IPS-15b (cell line): ENCODE data around the gene RILPL2.
"Not testable (repeated sequence)": the region's sequence is repeated elsewhere in the genome, so short reads cannot be mapped to it uniquely, and the experiment has no call there.

Experiments
- H3K27me3 ChIP-seq: one replicate; pipeline ENCODE4 v1.6.1; 2013; ENCODE audit warnings: low read length; ENCODE audit not compliant: control insufficient read depth, insufficient read depth
- H3K36me3 ChIP-seq: one replicate; pipeline ENCODE4 v1.6.1; 2013; ENCODE audit warnings: low read length; ENCODE audit not compliant: control insufficient read depth, insufficient read depth
- H3K4me1 ChIP-seq: one replicate; pipeline ENCODE4 v1.6.1; 2013; ENCODE audit warnings: mild to moderate bottlenecking, low read length; ENCODE audit not compliant: control insufficient read depth, insufficient read depth
- H3K4me3 ChIP-seq: one replicate; pipeline ENCODE4 v1.5.1; 2013; ENCODE audit warnings: low read depth, low read length
- H3K9ac ChIP-seq: one replicate; pipeline ENCODE4 v1.6.1; 2013; ENCODE audit warnings: low read depth, mild to moderate bottlenecking, low read length
- H3K9me3 ChIP-seq: one replicate; pipeline ENCODE4 v1.6.1; 2013; ENCODE audit warnings: mild to moderate bottlenecking, low read length; ENCODE audit not compliant: control insufficient read depth, insufficient read depth

The RILPL2 gene

DNA sequence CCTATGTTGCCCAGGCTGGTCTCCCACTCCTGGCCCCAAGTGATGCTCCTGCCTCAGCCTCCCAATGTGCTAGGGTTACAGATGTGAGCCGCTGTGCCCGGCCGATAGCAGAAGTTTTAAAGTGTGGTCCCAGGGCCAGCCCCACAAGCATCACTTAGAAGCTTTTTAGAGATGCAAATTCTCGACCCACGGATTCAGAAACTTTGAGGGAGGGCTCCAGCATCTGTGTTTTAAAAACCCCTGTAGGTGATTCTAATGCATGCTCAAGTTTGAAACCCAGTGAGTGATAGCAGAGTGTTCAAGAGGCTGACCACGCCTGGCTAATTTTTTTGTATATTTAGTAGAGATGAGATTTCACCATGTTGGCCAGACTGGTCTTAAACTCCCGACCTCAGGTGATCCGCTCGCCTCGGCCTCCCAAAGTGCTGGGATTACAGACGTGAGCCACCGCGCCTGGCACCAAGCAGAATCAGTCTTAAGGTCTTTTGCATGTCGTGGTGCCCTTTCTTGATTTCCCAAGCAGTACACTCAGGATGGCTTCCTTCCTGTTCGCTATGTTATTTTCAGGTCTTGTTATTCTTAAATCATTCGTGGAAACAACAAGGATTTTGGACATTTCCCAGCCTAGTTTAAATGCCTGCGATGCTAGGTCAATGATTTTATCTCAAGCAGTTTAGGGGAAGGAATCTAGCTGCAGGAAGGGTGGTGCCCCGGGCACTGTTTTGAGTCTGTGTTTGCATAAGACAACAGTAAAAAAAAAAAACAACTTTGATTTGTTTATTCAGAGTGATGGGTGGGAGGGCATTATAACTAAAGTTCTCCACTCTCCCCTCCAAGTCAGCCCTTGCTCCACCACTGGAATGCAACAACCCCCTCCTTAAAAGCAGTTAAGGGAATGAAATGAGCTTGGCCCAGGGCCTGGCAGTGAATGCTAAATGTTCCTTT lies 9.2 kb upstream of the RILPL2 start:
- Histone ChIP-seq H3K27me3 (no peaks in the 10 kb centered on the region), H3K9me3 (no peaks in the 10 kb centered on the region), H3K4me3 (no peak overlapping the region), H3K4me1 (peaks cover 8% of the 10 kb centered on the region), H3K9ac (no peak overlapping the region), H3K36me3 (no peaks in the 10 kb centered on the region)

DNA sequence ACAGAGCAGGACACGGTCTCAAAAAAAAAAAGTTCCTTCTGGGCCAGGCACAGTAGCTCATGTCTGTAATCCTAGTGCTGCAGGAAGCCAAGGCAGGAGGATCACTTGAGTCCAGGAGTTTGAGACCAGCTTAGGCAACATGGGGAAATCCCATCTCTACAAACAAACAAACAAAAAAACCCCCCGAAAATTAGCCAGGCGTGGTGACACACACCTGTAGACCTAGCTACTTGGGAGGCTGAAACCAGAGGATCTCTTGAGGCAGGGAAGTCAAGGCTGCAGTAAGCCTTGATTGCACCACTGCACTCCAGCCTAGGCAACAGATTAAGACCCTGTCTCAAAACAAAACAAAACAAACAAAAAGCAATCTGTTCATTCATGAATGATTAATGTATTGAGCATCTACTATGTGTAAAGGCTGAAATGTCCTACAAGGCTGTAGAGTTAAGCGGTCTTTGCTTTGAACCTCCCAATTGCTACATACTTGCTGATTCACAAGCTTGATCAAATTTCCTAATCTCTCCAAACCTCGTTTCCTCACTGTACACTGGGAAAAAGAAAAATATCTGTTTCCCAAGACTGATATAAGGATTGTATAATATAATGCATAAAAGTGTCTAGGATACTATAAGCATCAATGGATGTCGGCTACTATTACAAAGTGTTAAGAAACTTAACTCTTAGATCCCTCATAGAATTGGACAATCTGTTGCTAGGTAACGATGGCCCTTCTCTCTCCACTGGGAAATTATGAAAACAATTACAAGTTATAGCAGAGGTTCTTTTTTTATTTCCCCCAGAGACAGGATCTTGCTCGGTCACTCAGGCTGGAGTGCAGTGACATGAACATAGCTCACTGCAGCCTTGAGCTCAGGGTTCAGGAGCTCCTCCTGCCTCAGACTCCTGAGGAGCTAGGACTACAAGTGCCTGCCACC lies 7.9 kb upstream of the RILPL2 start:
- Histone ChIP-seq H3K4me3 (no peak overlapping the region), H3K9ac (no peak overlapping the region), H3K36me3 (no peaks in the 10 kb centered on the region), H3K4me1 (peaks cover 8% of the 10 kb centered on the region), H3K9me3 (no peaks in the 10 kb centered on the region), H3K27me3 (no peaks in the 10 kb centered on the region)

DNA sequence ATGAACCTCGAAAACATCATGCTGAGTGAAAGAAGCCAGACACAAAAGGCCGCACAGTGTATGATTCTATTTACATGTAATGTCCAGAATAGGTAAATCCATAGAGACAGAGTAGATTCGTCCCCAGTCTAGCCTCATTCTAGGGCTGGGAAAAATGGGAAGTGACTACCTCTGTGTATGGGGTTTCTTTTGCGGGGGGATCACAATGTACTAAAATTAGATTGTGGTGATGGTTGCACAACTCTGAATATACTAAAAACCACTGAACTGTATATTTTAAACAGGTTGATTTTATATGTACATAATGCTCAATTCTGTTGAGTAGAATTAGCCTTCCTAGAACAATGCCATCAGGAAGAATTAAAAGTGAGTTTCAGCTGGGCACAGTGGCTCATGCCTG lies 6.3 kb upstream of the RILPL2 start:
- Histone ChIP-seq H3K36me3 (no peaks in the 10 kb centered on the region), H3K4me1 (peaks cover 8% of the 10 kb centered on the region), H3K9ac (no peak overlapping the region), H3K4me3 (no peak overlapping the region), H3K27me3 (no peaks in the 10 kb centered on the region), H3K9me3 (no peaks in the 10 kb centered on the region)

DNA sequence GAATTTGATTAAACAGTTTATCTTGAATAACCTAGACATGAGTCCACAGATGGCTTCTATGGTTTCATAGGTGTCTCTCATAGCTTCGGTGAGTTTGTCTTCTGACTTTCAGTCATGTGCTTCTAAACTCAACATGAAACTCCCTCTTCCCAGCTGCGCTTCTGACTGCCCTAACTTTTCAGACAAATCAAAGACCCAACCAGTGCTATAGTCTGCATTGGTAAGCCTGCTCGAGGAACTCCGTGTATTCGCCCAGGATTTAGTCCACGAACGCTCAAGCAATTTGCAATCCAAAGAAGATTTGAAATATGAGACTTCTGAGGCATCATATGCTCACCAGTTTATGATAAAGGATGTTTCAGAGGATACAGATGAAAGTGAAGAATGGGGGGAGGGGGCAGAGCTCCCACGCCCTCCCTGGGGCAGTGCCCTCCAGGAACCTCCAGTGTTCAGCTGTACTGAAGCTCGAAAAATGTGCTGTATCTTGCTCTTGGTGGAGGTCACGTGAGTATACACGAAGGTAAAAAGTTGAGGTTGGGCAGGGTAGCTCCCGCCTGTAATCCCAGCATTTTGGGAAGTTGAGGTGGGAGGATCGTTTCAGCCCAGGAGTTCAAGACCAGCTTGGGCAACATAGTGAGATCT lies 5.2 kb upstream of the RILPL2 start:
- Histone ChIP-seq H3K4me1 (peaks cover 8% of the 10 kb centered on the region), H3K9ac (no peak overlapping the region), H3K4me3 (no peak overlapping the region), H3K9me3 (no peaks in the 10 kb centered on the region), H3K27me3 (peaks cover 7% of the 10 kb centered on the region), H3K36me3 (no peaks in the 10 kb centered on the region)

DNA sequence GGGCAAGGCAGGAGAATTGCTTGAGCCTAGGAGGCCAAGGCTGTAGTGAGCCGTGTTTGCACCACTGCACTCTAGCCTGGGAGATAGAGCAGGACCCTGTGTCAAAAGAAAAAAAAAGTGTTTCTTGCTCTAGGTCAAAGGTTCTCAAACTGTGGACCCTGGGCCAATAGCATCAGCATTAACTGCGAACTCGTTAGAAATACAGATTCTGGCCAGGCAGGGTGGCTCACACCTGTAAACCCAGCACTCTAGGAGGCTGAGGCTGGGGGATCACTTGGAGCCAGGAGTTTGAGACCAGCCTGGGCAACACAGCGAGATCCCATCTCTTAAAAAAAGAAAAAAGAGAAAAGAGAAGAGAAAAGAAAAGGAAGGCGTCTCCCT lies 858 bp downstream of the RILPL2 start:
- H3K9ac ChIP-seq = peak overlapping the region; percentile 24
- no peaks in the 10 kb centered on the region for H3K9me3 ChIP-seq
- peaks cover 2% of the 10 kb centered on the region for H3K36me3 ChIP-seq
- H3K27me3 ChIP-seq = peaks cover 10% of the 10 kb centered on the region
- H3K4me1 ChIP-seq = no peaks in the 10 kb centered on the region
- peak overlapping the region; percentile 86 for H3K4me3 ChIP-seq

DNA sequence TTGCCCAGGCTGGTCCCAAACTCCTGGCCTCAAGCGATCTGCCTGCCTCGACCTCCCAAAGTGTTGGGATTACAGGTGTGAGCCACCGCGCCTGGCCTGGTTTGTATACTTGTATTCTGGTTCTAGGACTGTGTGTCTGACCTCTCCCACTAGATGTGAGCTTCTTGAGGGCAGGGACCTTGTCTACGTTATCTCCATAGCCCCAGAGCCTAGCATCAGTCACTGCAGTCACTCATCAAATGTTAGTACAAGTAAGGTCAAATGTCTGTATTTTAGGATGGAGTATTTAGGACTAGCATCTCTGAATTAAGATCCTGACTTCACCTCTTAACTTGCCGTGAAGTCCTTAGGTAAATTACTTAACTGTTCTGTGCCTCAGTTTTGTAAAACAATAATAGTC lies 2.9 kb downstream of the RILPL2 start:
- Histone ChIP-seq H3K9me3 (no peaks in the 10 kb centered on the region), H3K4me3 (no peak overlapping the region), H3K27me3 (peaks cover 10% of the 10 kb centered on the region), H3K36me3 (peaks cover 2% of the 10 kb centered on the region), H3K9ac (no peak overlapping the region), H3K4me1 (no peaks in the 10 kb centered on the region)

DNA sequence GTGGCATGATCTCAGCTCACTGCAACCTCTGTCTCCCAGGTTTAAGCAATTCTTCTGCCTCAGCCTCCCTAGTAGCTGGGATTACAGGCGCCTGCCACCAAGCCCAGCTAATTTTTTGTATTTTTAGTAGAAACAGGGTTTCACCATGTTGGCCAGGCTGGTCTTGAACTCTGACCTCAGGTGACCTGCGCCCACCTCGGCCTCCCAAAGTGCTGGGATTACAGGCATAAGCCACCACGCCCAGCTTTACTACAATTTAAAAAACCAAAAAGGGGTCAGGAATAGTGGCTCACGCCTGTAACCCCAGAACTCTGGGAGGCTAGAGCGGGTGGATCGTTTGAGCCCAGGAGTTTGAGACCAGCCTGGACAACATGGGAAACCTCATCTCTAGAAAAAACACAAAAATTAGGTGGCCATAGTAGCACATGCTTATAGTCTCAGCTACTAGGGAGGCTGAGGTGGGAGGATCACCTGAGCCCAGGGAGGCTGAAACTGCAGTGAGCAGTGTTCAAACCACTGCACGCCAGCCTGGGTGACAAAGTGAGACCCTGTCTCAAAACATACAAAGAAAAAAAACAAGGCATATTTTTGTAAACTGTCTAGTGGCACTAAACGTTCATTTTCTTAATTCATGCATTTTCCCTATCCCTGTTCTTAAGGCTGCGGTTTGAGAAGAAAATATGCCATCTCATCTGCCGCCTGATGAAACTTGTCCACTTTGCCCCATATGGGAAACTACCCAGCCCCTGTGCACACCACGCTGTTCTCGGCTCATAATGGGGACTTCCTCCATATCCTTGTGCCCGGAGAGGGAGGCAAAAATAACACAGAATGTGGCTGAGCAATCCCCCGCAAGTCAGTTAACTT lies 4.3 kb downstream of the RILPL2 start:
- H3K9ac ChIP-seq, H3K4me3 ChIP-seq, H3K36me3 ChIP-seq, H3K4me1 ChIP-seq, H3K27me3 ChIP-seq, H3K9me3 ChIP-seq: not testable (repeated sequence)

DNA sequence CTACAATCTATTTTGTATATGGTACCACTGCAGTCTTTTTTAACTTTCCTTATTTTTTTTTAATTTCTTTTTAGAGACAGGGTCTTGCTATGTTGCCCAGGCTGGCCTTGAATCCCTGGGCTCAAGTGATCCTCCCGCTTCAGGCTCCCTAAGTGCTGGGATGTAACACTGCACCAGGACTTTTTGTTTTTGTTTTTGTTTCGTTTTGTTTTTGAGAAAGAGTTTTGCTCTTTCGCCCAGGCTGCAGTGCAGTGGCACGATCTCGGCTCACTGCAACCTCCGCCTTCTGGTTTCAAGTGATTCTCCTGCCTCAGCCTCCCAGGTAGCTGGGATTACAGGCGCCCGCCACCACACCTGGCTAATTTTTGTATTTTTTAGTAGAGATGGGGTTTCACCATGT lies 7.4 kb downstream of the RILPL2 start:
- H3K4me3 ChIP-seq, H3K27me3 ChIP-seq, H3K36me3 ChIP-seq, H3K4me1 ChIP-seq, H3K9me3 ChIP-seq, H3K9ac ChIP-seq: not testable (repeated sequence)

DNA sequence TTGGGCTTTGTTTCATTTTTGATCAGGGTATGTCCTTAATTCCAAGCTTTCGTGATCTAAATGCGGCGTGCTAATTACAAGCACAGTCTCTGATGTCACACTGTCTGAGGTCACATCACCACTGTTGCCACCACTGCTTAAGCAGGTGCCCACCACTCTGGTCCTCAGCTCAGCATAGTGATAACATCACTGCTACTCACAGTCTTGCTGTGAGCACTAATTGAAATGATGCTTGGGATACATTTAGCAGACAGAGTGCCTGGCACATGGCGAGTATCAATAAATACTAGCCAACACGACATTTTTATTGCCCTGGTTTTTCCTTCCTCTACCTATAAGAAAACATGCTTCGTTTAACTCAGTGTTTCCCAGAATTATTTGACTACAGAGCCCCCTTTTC lies 7.9 kb downstream of the RILPL2 start:
- no peak overlapping the region for H3K9ac ChIP-seq
- peaks cover 2% of the 10 kb centered on the region for H3K36me3 ChIP-seq
- no peaks in the 10 kb centered on the region for H3K27me3 ChIP-seq
- no peak overlapping the region for H3K4me3 ChIP-seq
- H3K4me1 ChIP-seq = no peaks in the 10 kb centered on the region
- no peaks in the 10 kb centered on the region for H3K9me3 ChIP-seq

DNA sequence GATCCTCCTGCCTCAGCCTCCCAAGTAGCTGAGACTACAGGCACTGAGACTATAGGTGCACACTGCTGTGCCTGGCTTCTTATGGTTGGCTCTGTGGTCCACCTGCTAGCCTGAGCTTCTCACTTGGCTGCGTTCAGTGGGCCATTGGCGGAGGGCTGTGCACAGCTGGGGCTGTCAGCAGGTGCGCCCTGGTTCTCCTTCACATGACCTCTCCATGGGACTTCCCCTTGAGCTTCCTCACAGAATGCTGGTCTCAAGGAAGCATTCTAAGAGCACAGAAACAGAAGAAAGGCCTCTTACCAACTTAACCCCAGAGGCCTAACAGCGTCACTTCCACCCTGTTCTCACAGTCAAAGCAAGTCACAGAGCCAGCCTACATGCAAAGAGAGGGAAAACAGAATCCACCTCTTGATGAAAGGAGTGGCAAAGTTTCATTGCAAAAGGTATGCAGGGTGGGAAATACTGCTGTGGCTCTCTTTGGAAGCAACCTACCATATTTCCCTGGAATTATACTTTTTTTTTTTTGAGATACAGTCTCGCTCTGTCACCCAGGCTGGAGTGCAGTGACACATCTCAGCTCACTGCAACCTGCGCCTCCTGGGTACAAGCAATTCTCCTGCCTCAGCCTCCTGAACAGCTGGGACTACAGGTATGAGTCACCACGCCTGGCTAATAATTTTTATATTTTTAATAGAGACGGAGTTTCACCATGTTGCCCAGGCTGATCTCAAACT lies 9.3 kb downstream of the RILPL2 start:
- Histone ChIP-seq H3K27me3 (no peaks in the 10 kb centered on the region), H3K36me3 (peaks cover 2% of the 10 kb centered on the region), H3K4me3 (no peak overlapping the region), H3K9me3 (no peaks in the 10 kb centered on the region), H3K9ac (no peak overlapping the region), H3K4me1 (no peaks in the 10 kb centered on the region)
